GM10266 (cell line): Measurements from ENCODE around the gene VEPH1.

Experiments
- DNase-seq: peaks from one replicate; pipeline ENCODE4 v3.0.0; 2012; ENCODE audit errors: extremely low spot score
- CTCF ChIP-seq: IDR thresholded peaks from 2 replicates; pipeline ENCODE4 v1.5.1; 2012; ENCODE audit warnings: mild to moderate bottlenecking, low read depth; ENCODE audit not compliant: control insufficient read depth, insufficient read depth; ENCODE audit errors: missing control alignments

The VEPH1 gene

GRCh38 chr3:157479464-157480243, 23.6 kb downstream of the VEPH1 start:
- no peak for DNase-seq
- no peak for TF ChIP-seq CTCF

GRCh38 chr3:157477441-157477840, 25.8 kb downstream of the VEPH1 start:
- no peak for DNase-seq
- no peak for TF ChIP-seq CTCF

- no peak for TF ChIP-seq CTCF
- DNase-seq: no peak
Measured at GRCh38 chr3:157475921-157476414, 27.2 kb downstream of the VEPH1 start.

- TF ChIP-seq CTCF: no peak
- no peak for DNase-seq
Measured at GRCh38 chr3:157472648-157473047, 30.6 kb downstream of the VEPH1 start.

- no peak for DNase-seq
- TF ChIP-seq CTCF: no peak
Measured at GRCh38 chr3:157471064-157471463, 32.2 kb downstream of the VEPH1 start.

- no peak for DNase-seq
- TF ChIP-seq CTCF: no peak
Measured at GRCh38 chr3:157469561-157470294, 33.5 kb downstream of the VEPH1 start.

GRCh38 chr3:157467200-157467599, 36.0 kb downstream of the VEPH1 start:
- DNase-seq: no peak
- TF ChIP-seq CTCF: no peak
